Body of pancreas (tissue), 4 donors: Measurements from ENCODE around the gene DCAF10.

ENCODE experiments used
- CTCF ChIP-seq, 7 experiments: fragments of 450-650 bp in 4 of 7; fragments of 200-600 bp in 3 of 7; sonication (generic) in 3 of 7; IDR thresholded peaks; one replicate each; pipeline ENCODE4 v1.5.1; 2016 to 2019; ENCODE audit warnings: antibody characterized with exemption in 7 of 7
- POLR2A ChIP-seq, 3 donors: fragments of 450-650 bp; IDR thresholded peaks; one replicate each; pipeline ENCODE4 v1.6.1; 2016; ENCODE audit warnings: antibody characterized with exemption in 3 of 3, mild to moderate bottlenecking in 2 of 3

- TF ChIP-seq CTCF (IDR thresholded peaks at IDR 0.05): no peak
- TF ChIP-seq POLR2A (IDR thresholded peaks at IDR 0.05): no peak
These were observed 114.2 kb downstream of the DCAF10 start for GRCh38 chr9:37914701-37915358.
